ENCODE measurements around the gene ATP6V1B1. TPM values are rescaled to one million over a fixed set of nuclear protein-coding genes. Genes with fewer than 3 reads are reported as not detected.

ATP6V1B1 gene
- total and polyA plus RNA-seq, 4 donors = not detected

- H3K27ac ChIP-seq (ENCODE audit: low read depth in 1 of 2, low read length in 2 of 2) = no peak overlapping the region
- H3K9ac ChIP-seq (ENCODE audit: low read depth in 1 of 2, low read length in 2 of 2) = no peak overlapping the region
- H3K27me3 ChIP-seq (ENCODE audit: control insufficient read depth in 4 of 4, insufficient read depth in 4 of 4, low read length in 3 of 4) = peaks cover 0 to 3% (median 0%) of the 10 kb centered on the region in 4 donors
- H3K36me3 ChIP-seq (ENCODE audit: control insufficient read depth in 4 of 4, insufficient read depth in 3 of 4, low read depth in 1 of 4, low read length in 3 of 4) = no peaks in the 10 kb centered on the region
- H3K9me3 ChIP-seq (ENCODE audit: control insufficient read depth in 4 of 4, low read length in 3 of 4) = no peaks in the 10 kb centered on the region
- TF ChIP-seq YY1 (IDR thresholded peaks at IDR 0.05) (no peak), REST (IDR thresholded peaks at IDR 0.05) (no peak), FOXA2 (IDR thresholded peaks at IDR 0.05) (no peak), HNF4A (conservative IDR thresholded peaks at IDR 0.05) (no peak), TAF1 (conservative IDR thresholded peaks at IDR 0.05) (no peak), HNF4G (IDR thresholded peaks at IDR 0.05) (no peak)
- H3K4me3 ChIP-seq (ENCODE audit: low read depth in 1 of 3, low read length in 3 of 3) = no peak overlapping the region
- 90% methylated on average over 3 of the region's 3 CpGs for WGBS
- DNase-seq (ENCODE audit: low spot score) = no peak
- no peaks in the 10 kb centered on the region for H3K4me1 ChIP-seq (ENCODE audit: control insufficient read depth in 4 of 4, insufficient read depth in 4 of 4, low read length in 3 of 4)
Observed at GRCh38 chr2:70920367-70920715, 15.4 kb upstream of the ATP6V1B1 start.

GRCh38 chr2:70921031-70921430, 14.7 kb upstream of the ATP6V1B1 start:
- 99% methylated on average over 12 of the region's 12 CpGs for WGBS
- TF ChIP-seq FOXA1 (IDR thresholded peaks at IDR 0.05) = no peak
- no peak for TF ChIP-seq NR2F2 (IDR thresholded peaks at IDR 0.05)
- TF ChIP-seq ZBTB33 (IDR thresholded peaks at IDR 0.05) = no peak
- no peak for TF ChIP-seq FOXA2 (IDR thresholded peaks at IDR 0.05)
- no peak for TF ChIP-seq CTCF (IDR thresholded peaks at IDR 0.05; ENCODE audit: low read depth, low read length, missing input control)
- no peak for TF ChIP-seq RXRA (IDR thresholded peaks at IDR 0.05)
- no peak for TF ChIP-seq RAD21 (IDR thresholded peaks at IDR 0.05)
- no peak for TF ChIP-seq REST (IDR thresholded peaks at IDR 0.05)
- TF ChIP-seq HNF4G (IDR thresholded peaks at IDR 0.05) = no peak
- no peak for TF ChIP-seq SP1 (IDR thresholded peaks at IDR 0.05)
- TF ChIP-seq GABPA (IDR thresholded peaks at IDR 0.05 in 1 of 2, conservative IDR thresholded peaks at IDR 0.05 in 1 of 2) = no peak
- TF ChIP-seq ATF3 (IDR thresholded peaks at IDR 0.05) = no peak
- TF ChIP-seq HNF4A (conservative IDR thresholded peaks at IDR 0.05) = no peak
- no peak for TF ChIP-seq JUND (IDR thresholded peaks at IDR 0.05)
- TF ChIP-seq MAX (IDR thresholded peaks at IDR 0.05) = no peak
- Histone ChIP-seq H3K4me3 (ENCODE audit: low read depth in 1 of 3, low read length in 3 of 3) (no peak overlapping the region), H3K4me1 (ENCODE audit: control insufficient read depth in 4 of 4, insufficient read depth in 4 of 4, low read length in 3 of 4) (no peaks in the 10 kb centered on the region), H3K27ac (ENCODE audit: low read depth in 1 of 2, low read length in 2 of 2) (no peak overlapping the region), H3K9me3 (ENCODE audit: control insufficient read depth in 4 of 4, low read length in 3 of 4) (no peaks in the 10 kb centered on the region), H3K36me3 (ENCODE audit: control insufficient read depth in 4 of 4, insufficient read depth in 3 of 4, low read depth in 1 of 4, low read length in 3 of 4) (no peaks in the 10 kb centered on the region), H3K9ac (ENCODE audit: low read depth in 1 of 2, low read length in 2 of 2) (no peak overlapping the region), H3K27me3 (ENCODE audit: control insufficient read depth in 4 of 4, insufficient read depth in 4 of 4, low read length in 3 of 4) (peaks cover 0 to 3% (median 0%) of the 10 kb centered on the region in 4 donors)
- DNase-seq (ENCODE audit: low spot score) = no peak

All from liver (tissue), 9 donors.